ENCODE measurements around the gene GOLGA8M.
"Not testable (repeated sequence)": the region's sequence is repeated elsewhere in the genome, so short reads cannot be mapped to it uniquely, and the experiment has no call there.

Gene GOLGA8M

GRCh38 chr15:28728061-28728460, 15.8 kb upstream of the GOLGA8M start:
- H3K9ac ChIP-seq (ENCODE audit: low read length); H3K27me3 ChIP-seq (ENCODE audit: insufficient read depth, low read length, poor library complexity); H3K4me1 ChIP-seq (ENCODE audit: control insufficient read depth, low read depth, low read length); H4K8ac ChIP-seq (ENCODE audit: low read depth, low read length); H3K27ac ChIP-seq (ENCODE audit: low read depth, low read length); H3K18ac ChIP-seq (ENCODE audit: low read length); H4K5ac ChIP-seq (ENCODE audit: low read length); H3K56ac ChIP-seq (ENCODE audit: low read length); H3K79me2 ChIP-seq (ENCODE audit: control insufficient read depth, insufficient read depth, low read length); H3K36me3 ChIP-seq (ENCODE audit: control insufficient read depth, insufficient read depth, low read length); H3K4ac ChIP-seq (ENCODE audit: low read depth, low read length); H3K4me3 ChIP-seq (ENCODE audit: low read length); H3K23ac ChIP-seq (ENCODE audit: low read length); H2AK5ac ChIP-seq (ENCODE audit: low read length); H3K79me1 ChIP-seq (ENCODE audit: low read length); H2BK15ac ChIP-seq (replicated peaks; ENCODE audit: low read depth); H2BK120ac ChIP-seq (ENCODE audit: low read depth, low read length); H3K4me2 ChIP-seq (ENCODE audit: low read length); H2BK5ac ChIP-seq (ENCODE audit: low read length): not testable (repeated sequence)
- DNase-seq = peak; percentile 69
- no CpG with 5 or more reads among the region's 2 CpGs for WGBS (ENCODE audit: extremely low coverage, insufficient coverage, low lambda C conversion rate)

GRCh38 chr15:28727026-28727425, 14.8 kb upstream of the GOLGA8M start:
- H3K4me1 ChIP-seq (ENCODE audit: control insufficient read depth, low read depth, low read length); H3K27me3 ChIP-seq (ENCODE audit: insufficient read depth, low read length, poor library complexity); H3K23ac ChIP-seq (ENCODE audit: low read length); H3K79me2 ChIP-seq (ENCODE audit: control insufficient read depth, insufficient read depth, low read length); H3K79me1 ChIP-seq (ENCODE audit: low read length); H3K4ac ChIP-seq (ENCODE audit: low read depth, low read length); H3K4me3 ChIP-seq (ENCODE audit: low read length); H2AK5ac ChIP-seq (ENCODE audit: low read length); H2BK5ac ChIP-seq (ENCODE audit: low read length); H3K56ac ChIP-seq (ENCODE audit: low read length); DNase-seq; H2BK120ac ChIP-seq (ENCODE audit: low read depth, low read length); H2BK15ac ChIP-seq (replicated peaks; ENCODE audit: low read depth); H3K18ac ChIP-seq (ENCODE audit: low read length); H4K8ac ChIP-seq (ENCODE audit: low read depth, low read length); H3K4me2 ChIP-seq (ENCODE audit: low read length); H4K5ac ChIP-seq (ENCODE audit: low read length); H3K27ac ChIP-seq (ENCODE audit: low read depth, low read length); H3K9ac ChIP-seq (ENCODE audit: low read length); H3K36me3 ChIP-seq (ENCODE audit: control insufficient read depth, insufficient read depth, low read length): not testable (repeated sequence)
- no CpG with 5 or more reads among the region's 14 CpGs for WGBS (ENCODE audit: extremely low coverage, insufficient coverage, low lambda C conversion rate)

GRCh38 chr15:28726102-28726501, 13.9 kb upstream of the GOLGA8M start:
- H3K27ac ChIP-seq (ENCODE audit: low read depth, low read length) = no peak overlapping the region
- no peaks in the 10 kb centered on the region for H3K79me1 ChIP-seq (ENCODE audit: low read length)
- no peak overlapping the region for H2BK15ac ChIP-seq (replicated peaks; ENCODE audit: low read depth)
- H3K4me3 ChIP-seq (ENCODE audit: low read length) = no peak overlapping the region
- no peak overlapping the region for H3K56ac ChIP-seq (ENCODE audit: low read length)
- no peak overlapping the region for H2BK5ac ChIP-seq (ENCODE audit: low read length)
- H2BK120ac ChIP-seq (ENCODE audit: low read depth, low read length) = no peak overlapping the region
- H3K27me3 ChIP-seq (ENCODE audit: insufficient read depth, low read length, poor library complexity) = no peaks in the 10 kb centered on the region
- H3K18ac ChIP-seq (ENCODE audit: low read length) = no peak overlapping the region
- no peak overlapping the region for H3K4me2 ChIP-seq (ENCODE audit: low read length)
- no peaks in the 10 kb centered on the region for H3K4me1 ChIP-seq (ENCODE audit: control insufficient read depth, low read depth, low read length)
- H4K5ac ChIP-seq (ENCODE audit: low read length) = no peak overlapping the region
- H3K79me2 ChIP-seq (ENCODE audit: control insufficient read depth, insufficient read depth, low read length) = no peaks in the 10 kb centered on the region
- no peak overlapping the region for H3K23ac ChIP-seq (ENCODE audit: low read length)
- H3K4ac ChIP-seq (ENCODE audit: low read depth, low read length) = no peak overlapping the region
- no CpG with 5 or more reads among the region's 17 CpGs for WGBS (ENCODE audit: extremely low coverage, insufficient coverage, low lambda C conversion rate)
- no peak overlapping the region for H3K9ac ChIP-seq (ENCODE audit: low read length)
- H4K8ac ChIP-seq (ENCODE audit: low read depth, low read length) = no peak overlapping the region
- no peak for DNase-seq
- no peak overlapping the region for H2AK5ac ChIP-seq (ENCODE audit: low read length)
- H3K36me3 ChIP-seq (ENCODE audit: control insufficient read depth, insufficient read depth, low read length) = no peaks in the 10 kb centered on the region

- H3K9ac ChIP-seq (ENCODE audit: low read length) = no peak overlapping the region
- no CpG with 5 or more reads among the region's 14 CpGs for WGBS (ENCODE audit: extremely low coverage, insufficient coverage, low lambda C conversion rate)
- no peak overlapping the region for H2BK15ac ChIP-seq (replicated peaks; ENCODE audit: low read depth)
- H3K4ac ChIP-seq (ENCODE audit: low read depth, low read length) = no peak overlapping the region
- no peak overlapping the region for H4K8ac ChIP-seq (ENCODE audit: low read depth, low read length)
- no peaks in the 10 kb centered on the region for H3K36me3 ChIP-seq (ENCODE audit: control insufficient read depth, insufficient read depth, low read length)
- no peak overlapping the region for H3K56ac ChIP-seq (ENCODE audit: low read length)
- no peaks in the 10 kb centered on the region for H3K4me1 ChIP-seq (ENCODE audit: control insufficient read depth, low read depth, low read length)
- H4K5ac ChIP-seq (ENCODE audit: low read length) = no peak overlapping the region
- H3K18ac ChIP-seq (ENCODE audit: low read length) = no peak overlapping the region
- H2BK120ac ChIP-seq (ENCODE audit: low read depth, low read length) = no peak overlapping the region
- no peak overlapping the region for H3K4me2 ChIP-seq (ENCODE audit: low read length)
- H2AK5ac ChIP-seq (ENCODE audit: low read length) = no peak overlapping the region
- H3K79me2 ChIP-seq (ENCODE audit: control insufficient read depth, insufficient read depth, low read length) = no peaks in the 10 kb centered on the region
- no peak overlapping the region for H3K23ac ChIP-seq (ENCODE audit: low read length)
- no peak overlapping the region for H2BK5ac ChIP-seq (ENCODE audit: low read length)
- H3K4me3 ChIP-seq (ENCODE audit: low read length) = no peak overlapping the region
- H3K79me1 ChIP-seq (ENCODE audit: low read length) = no peaks in the 10 kb centered on the region
- H3K27ac ChIP-seq (ENCODE audit: low read depth, low read length) = no peak overlapping the region
- DNase-seq = no peak
- H3K27me3 ChIP-seq (ENCODE audit: insufficient read depth, low read length, poor library complexity) = no peaks in the 10 kb centered on the region
These were observed 13.3 kb upstream of the GOLGA8M start for GRCh38 chr15:28725556-28725955.

GRCh38 chr15:28723986-28724385, 11.8 kb upstream of the GOLGA8M start:
- H3K79me1 ChIP-seq (ENCODE audit: low read length); H3K23ac ChIP-seq (ENCODE audit: low read length); H3K4ac ChIP-seq (ENCODE audit: low read depth, low read length); DNase-seq; H4K5ac ChIP-seq (ENCODE audit: low read length); H2BK5ac ChIP-seq (ENCODE audit: low read length); H2AK5ac ChIP-seq (ENCODE audit: low read length); H3K9ac ChIP-seq (ENCODE audit: low read length); H3K36me3 ChIP-seq (ENCODE audit: control insufficient read depth, insufficient read depth, low read length); H3K56ac ChIP-seq (ENCODE audit: low read length); H4K8ac ChIP-seq (ENCODE audit: low read depth, low read length); H3K27ac ChIP-seq (ENCODE audit: low read depth, low read length); H2BK120ac ChIP-seq (ENCODE audit: low read depth, low read length); H3K79me2 ChIP-seq (ENCODE audit: control insufficient read depth, insufficient read depth, low read length); H3K4me2 ChIP-seq (ENCODE audit: low read length); H3K4me1 ChIP-seq (ENCODE audit: control insufficient read depth, low read depth, low read length); H3K4me3 ChIP-seq (ENCODE audit: low read length); H3K27me3 ChIP-seq (ENCODE audit: insufficient read depth, low read length, poor library complexity); H2BK15ac ChIP-seq (replicated peaks; ENCODE audit: low read depth); H3K18ac ChIP-seq (ENCODE audit: low read length): not testable (repeated sequence)
- no CpG with 5 or more reads among the region's 5 CpGs for WGBS (ENCODE audit: extremely low coverage, insufficient coverage, low lambda C conversion rate)

- not testable (repeated sequence) for H3K36me3 ChIP-seq (ENCODE audit: control insufficient read depth, insufficient read depth, low read length); H3K18ac ChIP-seq (ENCODE audit: low read length); H3K4me1 ChIP-seq (ENCODE audit: control insufficient read depth, low read depth, low read length); H3K9ac ChIP-seq (ENCODE audit: low read length); DNase-seq; H2AK5ac ChIP-seq (ENCODE audit: low read length); H3K4me2 ChIP-seq (ENCODE audit: low read length); H2BK120ac ChIP-seq (ENCODE audit: low read depth, low read length); H3K27ac ChIP-seq (ENCODE audit: low read depth, low read length); H3K23ac ChIP-seq (ENCODE audit: low read length); H3K27me3 ChIP-seq (ENCODE audit: insufficient read depth, low read length, poor library complexity); H4K5ac ChIP-seq (ENCODE audit: low read length); H3K56ac ChIP-seq (ENCODE audit: low read length); H3K4me3 ChIP-seq (ENCODE audit: low read length); H3K79me2 ChIP-seq (ENCODE audit: control insufficient read depth, insufficient read depth, low read length); H3K79me1 ChIP-seq (ENCODE audit: low read length); H4K8ac ChIP-seq (ENCODE audit: low read depth, low read length); H2BK15ac ChIP-seq (replicated peaks; ENCODE audit: low read depth); H2BK5ac ChIP-seq (ENCODE audit: low read length); H3K4ac ChIP-seq (ENCODE audit: low read depth, low read length)
- no CpG with 5 or more reads among the region's 4 CpGs for WGBS (ENCODE audit: extremely low coverage, insufficient coverage, low lambda C conversion rate)
These were observed 7.4 kb upstream of the GOLGA8M start for GRCh38 chr15:28719626-28720025.

Data from mesendoderm (in vitro differentiated cells).